ENCODE data around the gene PVALEF.
"Not testable (repeated sequence)": the region's sequence is repeated elsewhere in the genome, so short reads cannot be mapped to it uniquely, and the experiment has no call there.

The PVALEF gene

GRCh38 chr17:81151278-81151677, 14.0 kb upstream of the PVALEF start:
- Histone ChIP-seq H2BK12ac (ENCODE audit: low read length in 2 of 2) (no peak overlapping the region), H3K9me3 (ENCODE audit: control insufficient read depth, low read length) (no peaks in the 10 kb centered on the region), H3K9ac (ENCODE audit: low read length) (no peak overlapping the region), H3K4me1 (ENCODE audit: control insufficient read depth, insufficient read depth, low read depth, low read length) (peaks cover 2% of the 10 kb centered on the region), H3K4me3 (ENCODE audit: insufficient read depth in 1 of 2, low read depth in 1 of 2, low read length in 2 of 2) (no peak overlapping the region), H3K36me3 (ENCODE audit: control insufficient read depth in 1 of 2, insufficient read depth in 2 of 2, low read depth in 1 of 2, low read length in 2 of 2) (no peaks in the 10 kb centered on the region), H2BK15ac (ENCODE audit: low read depth, poor library complexity, severe bottlenecking) (no peak overlapping the region), H2AK5ac (ENCODE audit: low read length, severe bottlenecking) (no peak overlapping the region), H4K8ac (ENCODE audit: low read length) (no peak overlapping the region), H2BK5ac (ENCODE audit: low read depth, low read length, poor library complexity, severe bottlenecking) (no peak overlapping the region), H3K23ac (ENCODE audit: low read length in 2 of 2) (no peak overlapping the region), H4K91ac (ENCODE audit: low read length) (no peak overlapping the region), H3K4ac (ENCODE audit: low read depth in 1 of 2, low read length in 2 of 2) (no peak overlapping the region), H2BK120ac (ENCODE audit: low read depth, low read length) (no peak overlapping the region), H2AFZ (ENCODE audit: low read depth, low read length) (no peak overlapping the region), H3K18ac (ENCODE audit: low read depth in 1 of 2, low read length in 2 of 2) (no peak overlapping the region), H3K27ac (ENCODE audit: low read length, poor library complexity, severe bottlenecking) (no peak overlapping the region), H3K79me1 (replicated peaks; ENCODE audit: low read length, poor library complexity, severe bottlenecking) (no peaks in the 10 kb centered on the region), H3K4me2 (ENCODE audit: low read length, poor library complexity, severe bottlenecking) (no peak overlapping the region), H3K27me3 (ENCODE audit: control insufficient read depth in 1 of 2, insufficient read depth in 1 of 2, low read length in 2 of 2) (peaks cover 32 to 45% of the 10 kb centered on the region in 2 experiments), H3K14ac (ENCODE audit: low read length in 2 of 2) (no peak overlapping the region)
- 98% methylated on average over 10 of the region's 13 CpGs for WGBS
- no peak for DNase-seq

- no peaks in the 10 kb centered on the region for H3K9me3 ChIP-seq (ENCODE audit: control insufficient read depth, low read length)
- H2BK5ac ChIP-seq (ENCODE audit: low read depth, low read length, poor library complexity, severe bottlenecking) = no peak overlapping the region
- no peak overlapping the region for H2BK12ac ChIP-seq (ENCODE audit: low read length in 2 of 2)
- H3K23ac ChIP-seq (ENCODE audit: low read length in 2 of 2) = no peak overlapping the region
- H4K8ac ChIP-seq (ENCODE audit: low read length) = no peak overlapping the region
- H4K91ac ChIP-seq (ENCODE audit: low read length) = no peak overlapping the region
- H2AFZ ChIP-seq (ENCODE audit: low read depth, low read length) = no peak overlapping the region
- H3K4me1 ChIP-seq (ENCODE audit: control insufficient read depth, insufficient read depth, low read depth, low read length) = peaks cover 2% of the 10 kb centered on the region
- no peak overlapping the region for H3K18ac ChIP-seq (ENCODE audit: low read depth in 1 of 2, low read length in 2 of 2)
- H3K9ac ChIP-seq (ENCODE audit: low read length) = no peak overlapping the region
- no peak overlapping the region for H3K4me3 ChIP-seq (ENCODE audit: insufficient read depth in 1 of 2, low read depth in 1 of 2, low read length in 2 of 2)
- no peak overlapping the region for H2AK5ac ChIP-seq (ENCODE audit: low read length, severe bottlenecking)
- 92% methylated on average over 5 of the region's 8 CpGs for whole genome bisulfite sequencing
- H3K4ac ChIP-seq (ENCODE audit: low read depth in 1 of 2, low read length in 2 of 2) = no peak overlapping the region
- no peaks in the 10 kb centered on the region for H3K36me3 ChIP-seq (ENCODE audit: control insufficient read depth in 1 of 2, insufficient read depth in 2 of 2, low read depth in 1 of 2, low read length in 2 of 2)
- no peak overlapping the region for H2BK120ac ChIP-seq (ENCODE audit: low read depth, low read length)
- no peak overlapping the region for H3K27ac ChIP-seq (ENCODE audit: low read length, poor library complexity, severe bottlenecking)
- H3K14ac ChIP-seq (ENCODE audit: low read length in 2 of 2) = no peak overlapping the region
- no peak overlapping the region for H2BK15ac ChIP-seq (ENCODE audit: low read depth, poor library complexity, severe bottlenecking)
- DNase-seq = no peak
- peaks cover 32 to 45% of the 10 kb centered on the region in 2 experiments for H3K27me3 ChIP-seq (ENCODE audit: control insufficient read depth in 1 of 2, insufficient read depth in 1 of 2, low read length in 2 of 2)
- no peaks in the 10 kb centered on the region for H3K79me1 ChIP-seq (replicated peaks; ENCODE audit: low read length, poor library complexity, severe bottlenecking)
- H3K4me2 ChIP-seq (ENCODE audit: low read length, poor library complexity, severe bottlenecking) = no peak overlapping the region
These were observed 12.9 kb upstream of the PVALEF start for GRCh38 chr17:81152288-81152828.

- H4K8ac ChIP-seq (ENCODE audit: low read length) = no peak overlapping the region
- no peak overlapping the region for H3K18ac ChIP-seq (ENCODE audit: low read depth in 1 of 2, low read length in 2 of 2)
- no peak overlapping the region for H2BK5ac ChIP-seq (ENCODE audit: low read depth, low read length, poor library complexity, severe bottlenecking)
- H3K79me1 ChIP-seq (replicated peaks; ENCODE audit: low read length, poor library complexity, severe bottlenecking) = no peaks in the 10 kb centered on the region
- H3K23ac ChIP-seq (ENCODE audit: low read length in 2 of 2) = no peak overlapping the region
- H3K27me3 ChIP-seq (ENCODE audit: control insufficient read depth in 1 of 2, insufficient read depth in 1 of 2, low read length in 2 of 2) = peaks cover 29 to 47% of the 10 kb centered on the region in 2 experiments
- peak overlapping the region; percentile 26 for H3K9ac ChIP-seq (ENCODE audit: low read length)
- peaks cover 2% of the 10 kb centered on the region for H3K4me1 ChIP-seq (ENCODE audit: control insufficient read depth, insufficient read depth, low read depth, low read length)
- no peak overlapping the region for H3K14ac ChIP-seq (ENCODE audit: low read length in 2 of 2)
- H4K91ac ChIP-seq (ENCODE audit: low read length) = no peak overlapping the region
- 86% methylated on average over 17 of the region's 17 CpGs for WGBS
- H3K4me2 ChIP-seq (ENCODE audit: low read length, poor library complexity, severe bottlenecking) = no peak overlapping the region
- H3K9me3 ChIP-seq (ENCODE audit: control insufficient read depth, low read length) = no peaks in the 10 kb centered on the region
- no peak overlapping the region for H3K4ac ChIP-seq (ENCODE audit: low read depth in 1 of 2, low read length in 2 of 2)
- H2BK120ac ChIP-seq (ENCODE audit: low read depth, low read length) = no peak overlapping the region
- H3K27ac ChIP-seq (ENCODE audit: low read length, poor library complexity, severe bottlenecking) = no peak overlapping the region
- H3K36me3 ChIP-seq (ENCODE audit: control insufficient read depth in 1 of 2, insufficient read depth in 2 of 2, low read depth in 1 of 2, low read length in 2 of 2) = no peaks in the 10 kb centered on the region
- no peak for DNase-seq
- H3K4me3 ChIP-seq (ENCODE audit: insufficient read depth in 1 of 2, low read depth in 1 of 2, low read length in 2 of 2) = no peak overlapping the region
- no peak overlapping the region for H2AK5ac ChIP-seq (ENCODE audit: low read length, severe bottlenecking)
- no peak overlapping the region for H2AFZ ChIP-seq (ENCODE audit: low read depth, low read length)
- H2BK12ac ChIP-seq (ENCODE audit: low read length in 2 of 2) = no peak overlapping the region
- H2BK15ac ChIP-seq (ENCODE audit: low read depth, poor library complexity, severe bottlenecking) = no peak overlapping the region
These were observed 11.9 kb upstream of the PVALEF start for GRCh38 chr17:81153340-81153803.

- H2BK120ac ChIP-seq (ENCODE audit: low read depth, low read length); H3K27ac ChIP-seq (ENCODE audit: low read length, poor library complexity, severe bottlenecking); H3K9ac ChIP-seq (ENCODE audit: low read length); H2BK12ac ChIP-seq (ENCODE audit: low read length in 2 of 2); H2BK15ac ChIP-seq (ENCODE audit: low read depth, poor library complexity, severe bottlenecking); H3K9me3 ChIP-seq (ENCODE audit: control insufficient read depth, low read length); H3K79me1 ChIP-seq (replicated peaks; ENCODE audit: low read length, poor library complexity, severe bottlenecking); H3K18ac ChIP-seq (ENCODE audit: low read depth in 1 of 2, low read length in 2 of 2); H4K91ac ChIP-seq (ENCODE audit: low read length); H2AFZ ChIP-seq (ENCODE audit: low read depth, low read length); H3K23ac ChIP-seq (ENCODE audit: low read length in 2 of 2); H3K4me2 ChIP-seq (ENCODE audit: low read length, poor library complexity, severe bottlenecking); H3K36me3 ChIP-seq (ENCODE audit: control insufficient read depth in 1 of 2, insufficient read depth in 2 of 2, low read depth in 1 of 2, low read length in 2 of 2); H3K4me1 ChIP-seq (ENCODE audit: control insufficient read depth, insufficient read depth, low read depth, low read length); H2AK5ac ChIP-seq (ENCODE audit: low read length, severe bottlenecking); H3K4ac ChIP-seq (ENCODE audit: low read depth in 1 of 2, low read length in 2 of 2); H2BK5ac ChIP-seq (ENCODE audit: low read depth, low read length, poor library complexity, severe bottlenecking); H4K8ac ChIP-seq (ENCODE audit: low read length); H3K14ac ChIP-seq (ENCODE audit: low read length in 2 of 2); H3K4me3 ChIP-seq (ENCODE audit: insufficient read depth in 1 of 2, low read depth in 1 of 2, low read length in 2 of 2); DNase-seq: not testable (repeated sequence)
- H3K27me3 ChIP-seq (ENCODE audit: control insufficient read depth in 1 of 2, insufficient read depth in 1 of 2, low read length in 2 of 2) = peaks cover 22 to 45% of the 10 kb centered on the region in 2 experiments
- 95% methylated on average over 8 of the region's 9 CpGs for WGBS
These were observed 11.3 kb upstream of the PVALEF start for GRCh38 chr17:81154016-81154415.

Data from mesenchymal stem cell (in vitro differentiated cells and primary cell).